ENCODE results near the gene KLHL15. TPM values are rescaled to one million over a fixed set of nuclear protein-coding genes. Genes with fewer than 3 reads are reported as not detected.

KLHL15 gene
- total RNA-seq, 1 donor from 2014 or later = 19.7 TPM

GRCh38 chrX:23952391-23952790, 74.6 kb downstream of the KLHL15 start:
- DNase-seq (ENCODE audit: low spot score) = no peak

- DNase-seq (ENCODE audit: low spot score) = no peak
These were observed 81.8 kb downstream of the KLHL15 start for GRCh38 chrX:23945206-23945605.

- no peak for DNase-seq (ENCODE audit: low spot score)
These were observed 82.8 kb downstream of the KLHL15 start for GRCh38 chrX:23944234-23944633.

- DNase-seq (ENCODE audit: low spot score) = no peak
These were observed 87.8 kb downstream of the KLHL15 start for GRCh38 chrX:23939203-23939602.

- DNase-seq (ENCODE audit: low spot score) = no peak
These were observed 88.3 kb downstream of the KLHL15 start for GRCh38 chrX:23938690-23939089.

- DNase-seq (ENCODE audit: low spot score) = no peak
These were observed 89.9 kb downstream of the KLHL15 start for GRCh38 chrX:23937100-23937499.

GRCh38 chrX:23936180-23936579, 90.8 kb downstream of the KLHL15 start:
- no peak for DNase-seq (ENCODE audit: low spot score)

- no peak for DNase-seq (ENCODE audit: low spot score)
These were observed 91.9 kb downstream of the KLHL15 start for GRCh38 chrX:23935106-23935505.

Other genes starting within 250 kb of the KLHL15 start
- 77.3 TPM for gene SAT1, start 244.0 kb downstream of the KLHL15 start, total RNA-seq (ENCODE audit: insufficient read depth, low replicate concordance)
- 7.5 TPM for gene APOO, start 119.2 kb downstream of the KLHL15 start, total RNA-seq (ENCODE audit: insufficient read depth, low replicate concordance)
- gene CXorf58, start 119.2 kb downstream of the KLHL15 start, total RNA-seq (ENCODE audit: insufficient read depth, low replicate concordance) = not detected
- gene EIF2S3, start 27.8 kb upstream of the KLHL15 start, total RNA-seq (ENCODE audit: insufficient read depth, low replicate concordance) = 220 TPM
- 40.4 TPM for gene ZFX, start 122.5 kb upstream of the KLHL15 start, total RNA-seq (ENCODE audit: insufficient read depth, low replicate concordance)